GM12801 (cell line): ENCODE data around the gene ZBTB1.

ENCODE experiments used
- TF ChIP-seq, protein P1 (sequence below): IDR thresholded peaks from one replicate; pipeline ENCODE4 v1.5.1; 2011; ENCODE audit warnings: control low read depth; ENCODE audit not compliant: insufficient read length; ENCODE audit errors: extremely low read depth

ZBTB1 gene

DNA sequence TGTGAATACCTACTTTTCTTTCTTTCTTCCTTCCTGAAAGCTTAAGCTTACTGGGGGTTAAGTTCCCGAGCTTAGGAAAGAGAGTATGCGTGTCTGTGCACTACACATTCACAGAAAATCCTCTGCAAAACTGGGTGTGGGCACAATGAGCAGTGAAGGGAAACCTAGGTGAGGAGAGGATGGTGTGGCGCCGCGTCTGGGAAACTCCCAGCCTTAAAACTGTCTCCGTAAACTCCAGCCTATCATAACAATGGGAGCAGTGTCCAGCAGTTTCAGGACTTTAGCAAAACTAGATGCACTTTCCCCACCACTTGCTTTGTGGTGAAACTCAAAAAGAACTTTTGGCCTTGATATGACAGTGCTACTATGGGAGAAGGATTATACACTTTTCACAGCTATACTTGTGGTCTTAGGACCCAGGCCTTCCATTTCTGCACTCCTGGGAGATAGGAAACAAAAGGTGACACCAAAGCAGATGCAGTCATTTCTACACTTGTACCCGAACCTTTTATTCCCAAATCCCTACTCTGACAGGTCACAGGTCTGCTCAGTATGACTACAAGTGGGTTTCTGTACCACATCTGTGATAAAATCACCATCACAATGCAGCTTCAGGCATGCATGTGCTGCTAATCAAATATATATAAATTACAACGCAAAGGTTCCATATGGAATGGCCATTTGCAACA, 28.8 kb upstream of the ZBTB1 start:
- TF ChIP-seq, protein P1, sequence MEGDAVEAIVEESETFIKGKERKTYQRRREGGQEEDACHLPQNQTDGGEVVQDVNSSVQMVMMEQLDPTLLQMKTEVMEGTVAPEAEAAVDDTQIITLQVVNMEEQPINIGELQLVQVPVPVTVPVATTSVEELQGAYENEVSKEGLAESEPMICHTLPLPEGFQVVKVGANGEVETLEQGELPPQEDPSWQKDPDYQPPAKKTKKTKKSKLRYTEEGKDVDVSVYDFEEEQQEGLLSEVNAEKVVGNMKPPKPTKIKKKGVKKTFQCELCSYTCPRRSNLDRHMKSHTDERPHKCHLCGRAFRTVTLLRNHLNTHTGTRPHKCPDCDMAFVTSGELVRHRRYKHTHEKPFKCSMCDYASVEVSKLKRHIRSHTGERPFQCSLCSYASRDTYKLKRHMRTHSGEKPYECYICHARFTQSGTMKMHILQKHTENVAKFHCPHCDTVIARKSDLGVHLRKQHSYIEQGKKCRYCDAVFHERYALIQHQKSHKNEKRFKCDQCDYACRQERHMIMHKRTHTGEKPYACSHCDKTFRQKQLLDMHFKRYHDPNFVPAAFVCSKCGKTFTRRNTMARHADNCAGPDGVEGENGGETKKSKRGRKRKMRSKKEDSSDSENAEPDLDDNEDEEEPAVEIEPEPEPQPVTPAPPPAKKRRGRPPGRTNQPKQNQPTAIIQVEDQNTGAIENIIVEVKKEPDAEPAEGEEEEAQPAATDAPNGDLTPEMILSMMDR: no peak

DNA sequence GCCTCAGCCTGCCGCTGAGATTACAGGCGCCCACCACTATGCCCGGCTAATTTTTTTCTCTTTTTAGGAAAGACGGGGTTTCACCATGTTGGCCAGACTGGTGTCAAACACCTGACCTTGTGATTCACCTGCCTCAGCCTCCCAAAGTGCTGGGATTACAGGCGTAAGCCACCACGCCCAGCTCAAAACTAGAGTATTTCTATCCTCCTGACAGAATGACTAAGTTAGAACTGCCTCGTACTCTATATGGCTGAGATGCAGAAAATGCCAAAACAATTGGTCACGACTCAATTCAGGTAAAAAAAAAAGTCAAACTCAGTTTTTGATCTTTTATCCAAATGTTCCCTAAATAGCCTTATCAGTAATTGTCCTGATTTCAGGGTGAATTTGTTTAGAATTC, 28.1 kb upstream of the ZBTB1 start:
- TF ChIP-seq, protein P1: no peak

DNA sequence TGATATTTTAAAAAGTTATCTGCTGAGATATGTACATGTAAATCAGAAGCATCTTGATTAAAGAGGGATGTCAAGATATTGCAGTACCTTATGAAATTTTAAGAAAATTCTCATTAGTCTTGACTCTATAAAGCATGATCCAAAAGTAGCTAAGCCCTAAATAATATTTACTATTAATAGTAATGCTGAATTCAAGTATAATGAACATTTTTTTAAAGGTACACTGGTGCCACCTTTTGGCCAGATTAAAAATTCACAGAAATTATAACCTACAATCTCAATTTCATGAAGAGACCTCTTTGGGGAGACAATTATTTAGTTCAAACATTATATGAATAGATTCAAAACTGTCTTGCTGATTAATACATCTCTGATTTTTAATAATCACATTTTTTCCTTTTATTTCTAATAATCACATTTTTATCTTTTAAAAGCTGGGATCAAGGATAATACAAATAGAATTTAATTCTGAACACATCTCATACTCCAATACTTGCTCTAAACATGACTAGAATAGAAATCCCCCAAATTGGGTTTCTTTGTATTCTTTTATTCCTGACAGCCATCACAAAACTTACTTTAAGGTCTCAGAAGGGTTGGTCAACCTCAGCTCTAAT, 25.8 kb upstream of the ZBTB1 start:
- TF ChIP-seq, protein P1: no peak

- TF ChIP-seq, protein P1: no peak
Measured at GRCh38 chr14:64488590-64489099, 15.9 kb upstream of the ZBTB1 start.

- TF ChIP-seq, protein P1: no peak
Measured at GRCh38 chr14:64491637-64492036, 12.9 kb upstream of the ZBTB1 start.

DNA sequence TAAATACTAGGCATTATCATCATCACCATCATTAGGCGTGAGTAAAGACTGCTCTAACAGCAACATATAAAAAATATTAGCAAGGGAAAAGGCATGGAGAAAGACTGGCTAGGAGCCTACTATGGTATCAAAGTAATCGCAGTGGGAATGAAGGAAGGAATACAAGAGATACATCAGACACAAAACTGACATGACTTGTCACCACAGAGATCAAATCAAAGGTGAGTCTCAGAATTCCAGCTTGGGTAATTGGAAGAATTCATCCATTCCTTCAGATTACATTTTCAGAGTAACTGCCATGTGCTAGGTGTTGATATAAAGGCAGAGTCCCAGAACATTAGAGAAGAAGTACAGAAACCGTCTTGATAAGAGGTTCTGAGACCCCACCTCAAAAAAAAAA, 11.1 kb upstream of the ZBTB1 start:
- TF ChIP-seq, protein P1: no peak

GRCh38 chr14:64495252-64495651, 9.3 kb upstream of the ZBTB1 start:
- TF ChIP-seq, protein P1: no peak
